ENCODE measurements around the gene SHC4.

SHC4 gene

DNA sequence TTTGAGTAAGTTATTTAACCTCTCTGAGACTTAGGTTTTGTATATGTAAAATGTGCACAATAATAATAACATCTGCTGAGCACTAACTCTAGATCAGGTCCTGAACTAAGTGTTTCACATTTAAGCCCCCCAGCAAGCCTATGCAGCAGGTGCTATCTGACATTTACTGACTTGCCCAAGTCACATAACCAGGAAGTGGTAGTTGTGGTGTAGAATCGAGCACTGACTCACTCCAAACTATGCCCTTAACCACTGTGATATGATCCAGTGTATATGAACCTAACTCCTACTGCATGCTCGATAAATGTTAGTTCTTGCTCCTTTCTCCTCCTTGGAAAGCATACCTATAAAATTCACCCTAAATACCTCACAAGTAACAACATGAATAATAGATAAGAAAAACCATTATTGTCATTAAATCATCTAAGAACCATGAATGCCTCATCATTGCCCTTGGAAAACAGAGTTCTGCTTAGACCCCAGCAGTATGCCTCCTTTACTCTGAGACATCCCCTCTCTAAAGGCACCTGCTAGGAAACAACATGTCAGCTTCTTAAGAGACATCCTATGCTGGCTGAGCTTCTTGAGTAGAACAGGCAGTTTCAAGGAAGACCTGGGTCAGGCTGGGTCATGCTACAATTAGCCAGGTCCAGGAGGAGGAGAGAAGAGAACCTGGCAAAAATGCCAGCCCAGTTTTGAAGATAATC lies 3.0 kb upstream of the SHC4 start:
- H3K27me3 Mint-ChIP-seq (ENCODE audit: low read depth): peaks cover 15% of the 10 kb centered on the region
- H3K9me3 Mint-ChIP-seq: peaks cover 7% of the 10 kb centered on the region
- H3K27ac Mint-ChIP-seq: no peak overlapping the region
- H3K4me3 Mint-ChIP-seq: peak overlapping the region in 1 of 3 experiments; percentile 18
- TF ChIP-seq, protein P1, sequence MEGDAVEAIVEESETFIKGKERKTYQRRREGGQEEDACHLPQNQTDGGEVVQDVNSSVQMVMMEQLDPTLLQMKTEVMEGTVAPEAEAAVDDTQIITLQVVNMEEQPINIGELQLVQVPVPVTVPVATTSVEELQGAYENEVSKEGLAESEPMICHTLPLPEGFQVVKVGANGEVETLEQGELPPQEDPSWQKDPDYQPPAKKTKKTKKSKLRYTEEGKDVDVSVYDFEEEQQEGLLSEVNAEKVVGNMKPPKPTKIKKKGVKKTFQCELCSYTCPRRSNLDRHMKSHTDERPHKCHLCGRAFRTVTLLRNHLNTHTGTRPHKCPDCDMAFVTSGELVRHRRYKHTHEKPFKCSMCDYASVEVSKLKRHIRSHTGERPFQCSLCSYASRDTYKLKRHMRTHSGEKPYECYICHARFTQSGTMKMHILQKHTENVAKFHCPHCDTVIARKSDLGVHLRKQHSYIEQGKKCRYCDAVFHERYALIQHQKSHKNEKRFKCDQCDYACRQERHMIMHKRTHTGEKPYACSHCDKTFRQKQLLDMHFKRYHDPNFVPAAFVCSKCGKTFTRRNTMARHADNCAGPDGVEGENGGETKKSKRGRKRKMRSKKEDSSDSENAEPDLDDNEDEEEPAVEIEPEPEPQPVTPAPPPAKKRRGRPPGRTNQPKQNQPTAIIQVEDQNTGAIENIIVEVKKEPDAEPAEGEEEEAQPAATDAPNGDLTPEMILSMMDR (IDR thresholded peaks at IDR 0.05; ENCODE audit: unreplicated experiment in 3 of 3): no peak
- H3K36me3 Mint-ChIP-seq (ENCODE audit: low read depth): no peaks in the 10 kb centered on the region
- peaks cover 12% of the 10 kb centered on the region for H3K4me1 Mint-ChIP-seq

DNA sequence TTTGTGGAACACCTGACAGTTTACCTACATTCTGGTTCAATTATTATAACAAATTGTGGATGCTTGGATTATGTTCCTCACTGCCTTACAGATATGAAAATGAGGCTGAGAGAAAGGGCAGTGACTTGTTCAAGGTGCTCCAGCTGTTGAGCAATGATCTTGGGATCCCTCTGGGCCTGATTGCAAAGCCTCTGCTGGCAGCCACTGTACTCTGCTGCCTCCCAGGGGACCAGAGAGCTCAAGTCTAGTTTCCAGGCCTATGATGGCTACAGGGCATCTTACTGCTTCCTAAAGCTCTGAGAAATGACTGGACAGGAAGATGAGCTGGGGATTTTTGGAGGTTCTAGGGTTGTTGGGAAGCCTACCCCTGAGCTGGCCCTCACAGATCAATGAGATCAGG lies 2.3 kb upstream of the SHC4 start:
- TF ChIP-seq, protein P1 (IDR thresholded peaks at IDR 0.05; ENCODE audit: unreplicated experiment in 3 of 3): no peak
- Mint-ChIP-seq H3K4me1 (peaks cover 12% of the 10 kb centered on the region), H3K36me3 (ENCODE audit: low read depth) (no peaks in the 10 kb centered on the region), H3K27ac (no peak overlapping the region), H3K4me3 (no peak overlapping the region), H3K27me3 (ENCODE audit: low read depth) (peaks cover 22% of the 10 kb centered on the region), H3K9me3 (peaks cover 7% of the 10 kb centered on the region)

DNA sequence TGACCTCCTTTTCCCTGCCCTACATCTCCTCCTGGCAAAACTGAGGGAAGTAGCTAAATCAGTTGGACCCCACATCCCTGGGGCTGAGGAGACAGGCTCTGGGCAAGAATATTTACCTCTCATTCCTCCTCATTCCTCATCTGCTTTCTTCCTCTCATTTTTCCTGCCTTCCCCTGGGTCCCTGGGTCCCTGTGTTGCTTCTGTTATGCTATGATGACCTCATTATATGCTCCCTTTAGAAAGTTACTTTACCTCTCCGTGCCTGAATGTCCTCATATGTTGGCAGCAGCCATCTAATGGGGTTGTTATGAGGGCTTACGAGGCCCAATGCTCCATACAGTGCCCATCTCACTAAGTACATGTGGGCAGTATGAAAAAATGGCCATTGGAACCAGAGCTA lies 1.2 kb upstream of the SHC4 start:
- TF ChIP-seq, protein P1 (IDR thresholded peaks at IDR 0.05; ENCODE audit: unreplicated experiment in 3 of 3): no peak
- no peaks in the 10 kb centered on the region for H3K36me3 Mint-ChIP-seq (ENCODE audit: low read depth)
- H3K9me3 Mint-ChIP-seq: peaks cover 5% of the 10 kb centered on the region
- peak overlapping the region; percentile 50 to 71 (median 64) for H3K4me3 Mint-ChIP-seq
- H3K27me3 Mint-ChIP-seq (ENCODE audit: low read depth): peaks cover 21% of the 10 kb centered on the region
- no peak overlapping the region for H3K27ac Mint-ChIP-seq
- peaks cover 12% of the 10 kb centered on the region for H3K4me1 Mint-ChIP-seq

DNA sequence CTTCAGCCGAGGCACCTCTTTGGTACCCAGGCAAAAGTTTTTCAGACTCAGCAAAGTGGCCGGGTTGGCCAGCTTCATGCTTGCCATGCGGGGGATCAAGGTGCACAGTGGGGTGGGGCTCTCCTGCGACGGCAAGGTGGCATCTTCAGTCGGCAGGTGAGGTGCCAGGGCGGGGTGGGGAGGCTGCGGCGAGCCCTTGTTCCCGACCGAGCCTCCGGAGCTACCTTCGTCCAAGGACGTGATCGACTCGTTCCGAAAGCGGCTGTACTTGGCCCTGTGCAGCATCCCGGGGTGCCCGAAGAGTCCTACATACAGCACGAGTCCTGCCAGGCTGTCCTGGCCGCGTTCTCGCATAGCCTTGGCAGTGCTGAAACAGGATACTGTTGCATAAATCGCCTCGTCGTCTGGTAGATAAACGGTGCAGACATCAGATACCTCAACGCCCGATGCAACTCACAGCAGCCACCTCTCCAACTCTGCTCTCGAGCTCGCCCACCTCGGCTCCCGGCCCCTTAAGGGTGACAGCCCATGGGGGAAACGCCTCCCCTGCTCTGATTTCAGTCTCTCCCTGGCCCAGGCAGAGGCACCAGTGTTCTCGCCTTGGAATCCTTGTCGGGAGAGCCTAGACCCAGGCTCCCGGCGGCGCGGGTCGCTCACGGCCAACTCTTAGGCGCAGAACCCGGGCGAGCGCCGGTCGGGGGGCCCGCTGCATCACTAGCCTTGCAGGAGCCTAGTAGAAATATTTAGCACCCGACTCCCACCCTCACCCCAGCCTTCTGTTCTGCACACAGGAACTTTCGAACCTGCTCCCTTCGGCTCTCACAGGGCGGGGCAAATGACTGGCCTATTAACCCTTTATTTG lies 826 bp downstream of the SHC4 start:
- Mint-ChIP-seq H3K36me3 (ENCODE audit: low read depth) (no peaks in the 10 kb centered on the region), H3K9me3 (no peaks in the 10 kb centered on the region), H3K4me3 (peak overlapping the region; percentile 80 to 86 (median 84)), H3K27ac (peak overlapping the region in 2 of 3 experiments; percentile 19 to 26), H3K27me3 (ENCODE audit: low read depth) (peaks cover 17% of the 10 kb centered on the region), H3K4me1 (peaks cover 12% of the 10 kb centered on the region)
- TF ChIP-seq, protein P1 (IDR thresholded peaks at IDR 0.05; ENCODE audit: unreplicated experiment in 3 of 3): no peak

DNA sequence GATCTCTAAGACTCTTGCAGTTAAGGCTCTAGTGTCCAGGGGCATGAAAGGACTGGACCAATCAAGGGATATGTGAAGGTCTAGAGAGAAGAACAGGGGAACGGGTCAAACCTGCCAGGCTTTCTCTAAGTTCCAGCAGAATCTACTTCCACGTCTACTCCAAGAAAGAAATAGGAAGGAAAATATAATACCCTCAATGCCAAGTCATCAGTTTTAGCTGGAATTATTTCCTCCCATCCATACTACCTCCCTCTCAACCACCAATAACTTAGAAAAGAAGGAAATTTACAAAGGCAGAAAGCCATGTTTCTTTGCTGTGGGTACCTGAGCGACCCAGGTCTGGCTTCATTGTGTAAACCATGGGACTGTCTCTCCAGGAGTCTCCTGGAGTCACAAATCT lies 7.8 kb downstream of the SHC4 start:
- Mint-ChIP-seq H3K4me3 (no peak overlapping the region), H3K9me3 (no peaks in the 10 kb centered on the region), H3K36me3 (ENCODE audit: low read depth) (no peaks in the 10 kb centered on the region), H3K27me3 (ENCODE audit: low read depth) (peaks cover 5% of the 10 kb centered on the region), H3K27ac (no peak overlapping the region), H3K4me1 (no peaks in the 10 kb centered on the region)
- TF ChIP-seq, protein P1 (IDR thresholded peaks at IDR 0.05; ENCODE audit: unreplicated experiment in 3 of 3): no peak

All from nephron (organoid).